Stimulated activated CD4-positive, alpha-beta T cell treated with anti-CD3 and anti-CD28 coated beads, Interleukin-4, amount 100 ng/mL, for 1 hour (primary cell): ENCODE data around the gene PDE6B.
"Not testable (repeated sequence)": the region's sequence is repeated elsewhere in the genome, so short reads cannot be mapped to it uniquely, and the experiment has no call there.

ENCODE experiments used
- DNase-seq: peaks from one replicate; pipeline ENCODE4 v3.0.0-alpha.2; 2020

Gene PDE6B

GRCh38 chr4:687048-687970 is 61.9 kb downstream of the PDE6B start:
- no peak for DNase-seq

- DNase-seq, result no peak
Measured at GRCh38 chr4:687971-688853, 62.8 kb downstream of the PDE6B start.

GRCh38 chr4:688854-689681 is 63.7 kb downstream of the PDE6B start, which contains the start of gene SLC49A3:
Gene SLC49A3 (minus strand): TSS chr4:689151. CDS start chr4:689127, 24 bp downstream.
- no peak for DNase-seq

GRCh38 chr4:689723-690122 is 64.3 kb downstream of the PDE6B start:
- no peak for DNase-seq

- no peak for DNase-seq
Measured at GRCh38 chr4:692771-693554, 67.6 kb downstream of the PDE6B start.

GRCh38 chr4:694341-694940 is 69.1 kb downstream of the PDE6B start:
- DNase-seq, result not testable (repeated sequence)

GRCh38 chr4:699816-700580 is 74.6 kb downstream of the PDE6B start:
- no peak for DNase-seq

- no peak for DNase-seq
Measured at GRCh38 chr4:700587-701264, 75.4 kb downstream of the PDE6B start.

GRCh38 chr4:702618-703048 is 77.3 kb downstream of the PDE6B start:
- DNase-seq, result no peak

GRCh38 chr4:703336-704197 is 78.2 kb downstream of the PDE6B start:
- no peak for DNase-seq

- DNase-seq, result no peak
Measured at GRCh38 chr4:704198-704891, 79.0 kb downstream of the PDE6B start.

GRCh38 chr4:704971-705277 is 79.6 kb downstream of the PDE6B start:
- no peak for DNase-seq

GRCh38 chr4:705278-706082 is 80.1 kb downstream of the PDE6B start, which contains the start of gene PCGF3:
Gene PCGF3 (plus strand): TSS chr4:705832. CDS start chr4:733681, 27,849 bp downstream.
- peak; percentile 98 for DNase-seq

GRCh38 chr4:706083-706633 is 80.8 kb downstream of the PDE6B start:
- not testable (repeated sequence) for DNase-seq

- no peak for DNase-seq
Measured at GRCh38 chr4:706834-707598, 81.6 kb downstream of the PDE6B start.

GRCh38 chr4:707929-708630 is 82.7 kb downstream of the PDE6B start:
- DNase-seq, result no peak
